Measurements from ENCODE around the gene MAL.

DNA sequence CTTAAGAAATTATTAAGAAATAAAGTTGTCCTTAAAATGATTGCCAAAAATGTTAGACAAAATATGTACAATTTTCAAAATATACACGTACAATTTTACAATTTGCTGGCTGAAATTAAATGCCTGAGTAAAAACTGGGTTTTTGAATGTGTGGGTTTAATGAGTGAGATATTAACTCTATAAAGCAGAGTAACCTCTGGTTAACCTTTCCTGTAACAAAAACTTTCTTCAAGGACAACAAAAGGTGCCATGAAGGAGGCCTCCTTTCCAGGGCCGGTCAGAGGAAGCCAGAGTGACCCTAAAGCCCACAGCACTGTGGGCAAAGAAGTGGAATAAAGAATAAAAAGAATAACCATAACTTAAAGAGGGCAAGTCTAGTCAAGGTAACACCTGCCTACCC lies 16.5 kb upstream of the MAL start:
- TF ChIP-seq SP1 (IDR thresholded peaks at IDR 0.05) (no peak), FOXM1 (IDR thresholded peaks at IDR 0.05; ENCODE audit: borderline replicate concordance) (no peak), ELF4 (IDR thresholded peaks at IDR 0.05) (no peak), SUZ12 (IDR thresholded peaks at IDR 0.05) (no peak), FOXA1 (IDR thresholded peaks at IDR 0.05) (no peak), ZNF384 (IDR thresholded peaks at IDR 0.05) (no peak), TARDBP (IDR thresholded peaks at IDR 0.05) (no peak), HDGF (IDR thresholded peaks at IDR 0.05; ENCODE audit: borderline replicate concordance) (no peak), CTBP1 (IDR thresholded peaks at IDR 0.05; ENCODE audit: borderline replicate concordance) (no peak), FOXK2 (IDR thresholded peaks at IDR 0.05) (no peak), NFRKB (IDR thresholded peaks at IDR 0.05) (no peak)
- TF ChIP-seq, protein P1, sequence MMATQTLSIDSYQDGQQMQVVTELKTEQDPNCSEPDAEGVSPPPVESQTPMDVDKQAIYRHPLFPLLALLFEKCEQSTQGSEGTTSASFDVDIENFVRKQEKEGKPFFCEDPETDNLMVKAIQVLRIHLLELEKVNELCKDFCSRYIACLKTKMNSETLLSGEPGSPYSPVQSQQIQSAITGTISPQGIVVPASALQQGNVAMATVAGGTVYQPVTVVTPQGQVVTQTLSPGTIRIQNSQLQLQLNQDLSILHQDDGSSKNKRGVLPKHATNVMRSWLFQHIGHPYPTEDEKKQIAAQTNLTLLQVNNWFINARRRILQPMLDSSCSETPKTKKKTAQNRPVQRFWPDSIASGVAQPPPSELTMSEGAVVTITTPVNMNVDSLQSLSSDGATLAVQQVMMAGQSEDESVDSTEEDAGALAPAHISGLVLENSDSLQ (IDR thresholded peaks at IDR 0.05): no peak
